Measurements from ENCODE around the gene GMPR2. TPM values are rescaled to one million over a fixed set of nuclear protein-coding genes. Genes with fewer than 3 reads are reported as not detected.

The GMPR2 gene
- total RNA-seq, 1 donor from 2014 or later = 98.4 TPM

GRCh38 chr14:24263848-24264247, 31.1 kb downstream of the GMPR2 start:
- Histone ChIP-seq H3F3A (ENCODE audit: low read depth) (no peaks in the 10 kb centered on the region), H4K20me1 (ENCODE audit: low read depth) (no peaks in the 10 kb centered on the region), H3K4me3 (no peak overlapping the region), H3K9me3 (ENCODE audit: low read depth) (no peaks in the 10 kb centered on the region), H3K36me3 (no peaks in the 10 kb centered on the region), H3K27ac (no peak overlapping the region), H2AFZ (replicated peaks) (no peak overlapping the region), H3K4me2 (no peak overlapping the region), H3K9ac (peak overlapping the region; percentile 32), H3K79me2 (ENCODE audit: low read depth) (no peaks in the 10 kb centered on the region), H3K4me1 (no peaks in the 10 kb centered on the region), H3K27me3 (no peaks in the 10 kb centered on the region)
- H3K36me3 Mint-ChIP-seq = no peaks in the 10 kb centered on the region
- no peak for DNase-seq (ENCODE audit: low spot score)
- no peak overlapping the region for H3K4me3 Mint-ChIP-seq
- H3K27ac Mint-ChIP-seq = no peak overlapping the region
- no peaks in the 10 kb centered on the region for H3K9me3 Mint-ChIP-seq
- no peak for TF ChIP-seq EZH2 (IDR thresholded peaks at IDR 0.05)
- TF ChIP-seq EZH2phosphoT487 (IDR thresholded peaks at IDR 0.05) = no peak
- TF ChIP-seq, protein P1, sequence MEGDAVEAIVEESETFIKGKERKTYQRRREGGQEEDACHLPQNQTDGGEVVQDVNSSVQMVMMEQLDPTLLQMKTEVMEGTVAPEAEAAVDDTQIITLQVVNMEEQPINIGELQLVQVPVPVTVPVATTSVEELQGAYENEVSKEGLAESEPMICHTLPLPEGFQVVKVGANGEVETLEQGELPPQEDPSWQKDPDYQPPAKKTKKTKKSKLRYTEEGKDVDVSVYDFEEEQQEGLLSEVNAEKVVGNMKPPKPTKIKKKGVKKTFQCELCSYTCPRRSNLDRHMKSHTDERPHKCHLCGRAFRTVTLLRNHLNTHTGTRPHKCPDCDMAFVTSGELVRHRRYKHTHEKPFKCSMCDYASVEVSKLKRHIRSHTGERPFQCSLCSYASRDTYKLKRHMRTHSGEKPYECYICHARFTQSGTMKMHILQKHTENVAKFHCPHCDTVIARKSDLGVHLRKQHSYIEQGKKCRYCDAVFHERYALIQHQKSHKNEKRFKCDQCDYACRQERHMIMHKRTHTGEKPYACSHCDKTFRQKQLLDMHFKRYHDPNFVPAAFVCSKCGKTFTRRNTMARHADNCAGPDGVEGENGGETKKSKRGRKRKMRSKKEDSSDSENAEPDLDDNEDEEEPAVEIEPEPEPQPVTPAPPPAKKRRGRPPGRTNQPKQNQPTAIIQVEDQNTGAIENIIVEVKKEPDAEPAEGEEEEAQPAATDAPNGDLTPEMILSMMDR (IDR thresholded peaks at IDR 0.05) = no peak
- peaks cover 5% of the 10 kb centered on the region for H3K27me3 Mint-ChIP-seq (ENCODE audit: insufficient read depth, low read depth)
- H3K4me1 Mint-ChIP-seq = no peaks in the 10 kb centered on the region

DNA sequence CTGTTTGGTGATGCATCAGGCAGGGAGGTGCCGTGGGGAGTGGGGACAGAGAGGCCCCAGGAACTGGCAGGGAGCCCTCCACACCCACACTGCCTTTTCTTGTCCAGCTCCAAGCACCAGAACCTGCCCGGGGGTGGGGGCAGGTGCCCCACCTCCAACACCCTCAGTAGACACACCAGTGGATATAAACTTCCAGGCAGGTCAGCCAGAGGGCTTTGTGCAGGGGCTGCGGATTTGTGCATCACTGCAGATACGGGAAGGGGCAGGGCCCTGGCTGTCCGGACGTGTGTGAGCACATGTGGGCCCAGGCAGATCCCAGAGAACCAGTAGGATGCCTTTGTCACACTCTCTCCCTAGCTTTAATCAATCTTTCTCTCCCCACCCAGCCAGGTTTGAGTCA, 31.6 kb downstream of the GMPR2 start:
- Histone ChIP-seq H3F3A (ENCODE audit: low read depth) (no peaks in the 10 kb centered on the region), H3K9me3 (ENCODE audit: low read depth) (no peaks in the 10 kb centered on the region), H3K4me3 (no peak overlapping the region), H3K36me3 (no peaks in the 10 kb centered on the region), H3K4me2 (no peak overlapping the region), H3K4me1 (no peaks in the 10 kb centered on the region), H3K27me3 (no peaks in the 10 kb centered on the region), H3K79me2 (ENCODE audit: low read depth) (no peaks in the 10 kb centered on the region), H4K20me1 (ENCODE audit: low read depth) (no peaks in the 10 kb centered on the region), H3K27ac (no peak overlapping the region), H2AFZ (replicated peaks) (no peak overlapping the region), H3K9ac (peak overlapping the region; percentile 32)
- no peak overlapping the region for H3K4me3 Mint-ChIP-seq
- no peaks in the 10 kb centered on the region for H3K9me3 Mint-ChIP-seq
- no peaks in the 10 kb centered on the region for H3K36me3 Mint-ChIP-seq
- no peaks in the 10 kb centered on the region for H3K4me1 Mint-ChIP-seq
- peak overlapping the region; percentile 79 for H3K27ac Mint-ChIP-seq
- TF ChIP-seq EZH2phosphoT487 (IDR thresholded peaks at IDR 0.05) = no peak
- TF ChIP-seq, protein P1 (IDR thresholded peaks at IDR 0.05) = no peak
- TF ChIP-seq EZH2 (IDR thresholded peaks at IDR 0.05) = no peak
- H3K27me3 Mint-ChIP-seq (ENCODE audit: insufficient read depth, low read depth) = peaks cover 5% of the 10 kb centered on the region
- DNase-seq (ENCODE audit: low spot score) = no peak

GRCh38 chr14:24266344-24267244, 33.9 kb downstream of the GMPR2 start:
- no peaks in the 10 kb centered on the region for H4K20me1 ChIP-seq (ENCODE audit: low read depth)
- peaks cover 10% of the 10 kb centered on the region for H3F3A ChIP-seq (ENCODE audit: low read depth)
- peaks cover 4% of the 10 kb centered on the region for H3K4me1 Mint-ChIP-seq
- no peak overlapping the region for H2AFZ ChIP-seq (replicated peaks)
- H3K9me3 Mint-ChIP-seq = no peaks in the 10 kb centered on the region
- H3K4me3 ChIP-seq = no peak overlapping the region
- H3K4me3 Mint-ChIP-seq = no peak overlapping the region
- H3K4me1 ChIP-seq = no peaks in the 10 kb centered on the region
- H3K36me3 ChIP-seq = no peaks in the 10 kb centered on the region
- H3K36me3 Mint-ChIP-seq = no peaks in the 10 kb centered on the region
- TF ChIP-seq EZH2 (IDR thresholded peaks at IDR 0.05) (no peak), EZH2phosphoT487 (IDR thresholded peaks at IDR 0.05) (no peak)
- TF ChIP-seq, protein P1 (IDR thresholded peaks at IDR 0.05) = no peak
- no peak for DNase-seq (ENCODE audit: low spot score)
- H3K27me3 Mint-ChIP-seq (ENCODE audit: insufficient read depth, low read depth) = peaks cover 8% of the 10 kb centered on the region
- H3K79me2 ChIP-seq (ENCODE audit: low read depth) = no peaks in the 10 kb centered on the region
- no peak overlapping the region for H3K4me2 ChIP-seq
- no peak overlapping the region for H3K27ac ChIP-seq
- H3K27ac Mint-ChIP-seq = peak overlapping the region; percentile 72
- H3K9ac ChIP-seq = no peak overlapping the region
- H3K27me3 ChIP-seq = no peaks in the 10 kb centered on the region
- no peaks in the 10 kb centered on the region for H3K9me3 ChIP-seq (ENCODE audit: low read depth)
